Neuronal stem cell (in vitro differentiated cells): ENCODE data around the gene TPO.

Experiments
- DNase-seq: peaks from one replicate; pipeline ENCODE4 v3.0.0-alpha.2; 2013; ENCODE audit warnings: low spot score
- H2AFZ ChIP-seq: one replicate; pipeline ENCODE4 v1.6.1; 2013; ENCODE audit warnings: mild to moderate bottlenecking, low read length, inconsistent platforms
- H2AK5ac ChIP-seq: 2 replicates; pipeline ENCODE4 v1.6.1; 2013; ENCODE audit warnings: low read depth, mild to moderate bottlenecking, inconsistent platforms, low read length, moderate library complexity, mixed read lengths
- H2BK120ac ChIP-seq: 2 replicates; pipeline ENCODE4 v1.6.1; 2013; ENCODE audit warnings: low read depth, mild to moderate bottlenecking, inconsistent platforms, low read length, moderate library complexity, mixed read lengths
- H2BK12ac ChIP-seq: one replicate; pipeline ENCODE4 v1.6.1; 2013; ENCODE audit warnings: low read length, inconsistent platforms
- H2BK15ac ChIP-seq: 2 replicates; pipeline ENCODE4 v1.6.1; 2013; ENCODE audit warnings: mild to moderate bottlenecking, low read length, inconsistent platforms, mixed read lengths
- H2BK5ac ChIP-seq: one replicate; pipeline ENCODE4 v1.6.1; 2013; ENCODE audit warnings: inconsistent platforms, mild to moderate bottlenecking, low read length, moderate library complexity
- H3K14ac ChIP-seq: one replicate; pipeline ENCODE4 v1.6.1; 2013; ENCODE audit warnings: low read length, inconsistent platforms
- H3K18ac ChIP-seq: 2 replicates; pipeline ENCODE4 v1.6.1; 2013; ENCODE audit warnings: low read length, inconsistent platforms
- H3K23ac ChIP-seq: 2 replicates; pipeline ENCODE4 v1.6.1; 2013; ENCODE audit warnings: low read depth, mild to moderate bottlenecking, mixed read lengths, low read length, inconsistent platforms; ENCODE audit not compliant: poor library complexity
- H3K27ac ChIP-seq: replicated peaks from 3 replicates; pipeline ENCODE4 v1.5.1; 2013; ENCODE audit warnings: low read length, inconsistent platforms
- H3K27me3 ChIP-seq, 3 experiments: 2 replicates each; pipeline ENCODE4 v1.6.1; 2013; ENCODE audit warnings: low read length in 3 of 3, mild to moderate bottlenecking in 2 of 3, inconsistent platforms in 1 of 3, low read depth in 1 of 3, mixed read lengths in 1 of 3, moderate library complexity in 1 of 3; ENCODE audit not compliant: control insufficient read depth in 3 of 3, insufficient read depth in 3 of 3
- H3K36me3 ChIP-seq, 2 donors: replicated peaks in 1 of 2; 2 replicates each; pipeline ENCODE4 v1.6.1; 2013; ENCODE audit warnings: low read length in 2 of 2; ENCODE audit not compliant: control insufficient read depth in 2 of 2, insufficient read depth in 2 of 2
- H3K4ac ChIP-seq: 2 replicates; pipeline ENCODE4 v1.6.1; 2013; ENCODE audit warnings: inconsistent platforms, mild to moderate bottlenecking, low read length, moderate library complexity
- H3K4me1 ChIP-seq, 2 donors: 1 replicate in 1 of 2; 2 replicates in 1 of 2; pipeline ENCODE4 v1.6.1; 2013; ENCODE audit warnings: low read length in 2 of 2, low read depth in 1 of 2; ENCODE audit not compliant: control insufficient read depth in 2 of 2, insufficient read depth in 1 of 2
- H3K4me2 ChIP-seq: one replicate; pipeline ENCODE4 v1.6.1; 2013; ENCODE audit warnings: mild to moderate bottlenecking, low read length, inconsistent platforms; ENCODE audit not compliant: insufficient read depth, poor library complexity, severe bottlenecking
- H3K4me3 ChIP-seq, 2 donors: 2 replicates each; pipeline ENCODE4 v1.5.1; 2013; ENCODE audit warnings: low read length in 2 of 2, mild to moderate bottlenecking in 2 of 2, inconsistent platforms in 1 of 2, moderate library complexity in 1 of 2
- H3K79me1 ChIP-seq: one replicate; pipeline ENCODE4 v1.6.1; 2013; ENCODE audit warnings: low read depth, mild to moderate bottlenecking, inconsistent platforms, low read length, moderate library complexity
- H3K9ac ChIP-seq: one replicate; pipeline ENCODE4 v1.6.1; 2013; ENCODE audit warnings: mild to moderate bottlenecking, low read depth, low read length, inconsistent platforms; ENCODE audit not compliant: poor library complexity
- H3K9me3 ChIP-seq, 2 donors: replicated peaks in 1 of 2; 2 replicates each; pipeline versions ENCODE3 to v1.6.1; 2013; ENCODE audit warnings: low read length in 2 of 2, mild to moderate bottlenecking in 2 of 2, inconsistent platforms in 1 of 2, low read depth in 1 of 2, mixed read lengths in 1 of 2, moderate library complexity in 1 of 2; ENCODE audit not compliant: control insufficient read depth in 2 of 2, insufficient read depth in 1 of 2
- H4K8ac ChIP-seq: one replicate; pipeline ENCODE4 v1.6.1; 2013; ENCODE audit warnings: low read depth, mild to moderate bottlenecking, inconsistent platforms, low read length, moderate library complexity
- H4K91ac ChIP-seq: one replicate; pipeline ENCODE4 v1.6.1; 2013; ENCODE audit warnings: low read length, low read depth, mild to moderate bottlenecking, inconsistent platforms; ENCODE audit not compliant: poor library complexity
- WGBS, 2 donors: extraction: QIAGEN DNeasy Blood & Tissue Kit; methylation state at CpG; one replicate each; pipeline ENCODE4 v1.1.7; 2013; ENCODE audit warnings: missing lambda C conversion rate in 2 of 2, mixed read lengths in 1 of 2; ENCODE audit not compliant: insufficient read length in 2 of 2, insufficient replicate concordance in 1 of 2; ENCODE audit errors: extremely low coverage in 2 of 2; 5-methylcytosine and 5-hydroxymethylcytosine counted together

TPO gene

DNA sequence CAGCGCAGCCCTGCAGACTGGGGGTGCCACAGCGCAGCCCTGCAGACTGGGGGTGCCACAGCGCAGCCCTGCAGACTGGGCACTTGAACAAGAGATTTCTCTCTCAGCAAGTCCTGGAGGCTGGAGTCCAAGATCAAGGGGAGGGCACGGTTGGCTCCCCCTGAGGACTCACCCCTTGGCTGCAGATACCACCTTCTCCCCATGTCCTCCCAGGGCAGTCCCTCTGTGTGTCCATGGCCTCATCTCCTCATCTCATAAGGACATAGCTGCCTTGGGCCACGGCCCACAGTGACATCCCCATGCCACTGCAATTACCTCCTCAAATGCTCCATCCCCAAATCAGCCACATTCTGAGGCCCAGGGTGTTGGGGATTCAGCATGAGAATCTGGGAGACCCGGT, 98.2 kb downstream of the TPO start:
- H3K9me3 ChIP-seq, result no peaks in the 10 kb centered on the region
- no peak overlapping the region for H3K23ac ChIP-seq
- no peak overlapping the region for H3K27ac ChIP-seq
- H2BK5ac ChIP-seq, result no peak overlapping the region
- no peak overlapping the region for H2AFZ ChIP-seq
- no peak overlapping the region for H3K4me3 ChIP-seq
- H3K27me3 ChIP-seq, result no peaks in the 10 kb centered on the region
- no peak overlapping the region for H2BK120ac ChIP-seq
- H3K4me1 ChIP-seq, result peaks cover 0 to 4% of the 10 kb centered on the region in 2 donors
- H2AK5ac ChIP-seq, result peak overlapping the region; percentile 19
- no peak for DNase-seq
- H3K4ac ChIP-seq, result no peak overlapping the region
- no peaks in the 10 kb centered on the region for H3K36me3 ChIP-seq
- H4K8ac ChIP-seq, result peak overlapping the region; percentile 23
- H4K91ac ChIP-seq, result no peak overlapping the region
- H3K18ac ChIP-seq, result peak overlapping the region; percentile 48
- no peaks in the 10 kb centered on the region for H3K79me1 ChIP-seq
- no peak overlapping the region for H2BK12ac ChIP-seq
- WGBS, 2 donors, result no CpG with 5 or more reads among the region's 6 CpGs
- H3K9ac ChIP-seq, result no peak overlapping the region
- H3K4me2 ChIP-seq, result no peak overlapping the region
- H3K14ac ChIP-seq, result no peak overlapping the region
- H2BK15ac ChIP-seq, result no peak overlapping the region

DNA sequence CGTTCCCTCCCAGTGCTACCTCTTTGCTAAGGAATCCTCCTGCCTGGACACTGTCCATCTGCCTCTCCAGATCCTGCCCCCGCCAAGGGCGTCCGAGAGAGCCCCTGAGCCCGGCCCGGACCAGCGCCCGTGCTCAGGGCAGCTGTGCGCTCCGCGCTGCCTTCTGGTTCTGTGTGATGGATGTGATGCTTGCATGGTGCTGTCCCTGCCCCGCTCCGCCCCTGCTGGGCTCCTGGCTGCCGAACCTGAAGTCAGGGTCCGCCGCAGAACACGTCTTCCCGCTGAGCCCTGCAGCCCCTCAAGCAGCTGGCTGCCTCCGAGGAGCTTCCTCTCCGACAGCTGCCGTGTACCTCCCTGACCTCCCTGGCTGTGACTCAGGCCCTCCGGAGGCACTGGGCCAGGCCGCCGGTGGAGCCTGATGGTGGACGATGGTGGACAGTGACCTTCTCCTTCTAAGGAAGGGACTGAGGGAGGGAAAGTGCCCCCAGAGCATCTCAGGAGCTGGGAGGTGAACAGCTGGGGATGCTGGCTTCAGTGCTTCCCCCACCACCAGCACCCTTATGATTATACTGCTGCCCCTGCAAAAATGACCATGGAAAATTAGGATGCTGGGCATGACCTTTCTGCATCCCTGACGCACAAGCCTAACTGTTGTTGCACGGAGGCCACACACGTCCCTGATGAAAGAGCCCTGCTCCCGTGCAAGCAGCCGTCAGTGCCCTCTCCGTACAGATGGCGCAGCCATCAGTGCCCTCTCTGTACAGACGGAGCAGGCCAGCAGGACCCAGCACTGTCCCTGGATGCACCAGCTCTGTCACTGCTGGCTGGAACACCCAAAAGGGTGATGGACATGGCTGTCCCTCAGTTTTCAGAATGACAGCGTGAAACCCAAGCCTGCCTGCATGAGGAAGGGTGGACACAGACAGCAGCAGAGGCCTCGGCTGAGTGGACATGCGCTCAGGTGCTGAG, 99.3 kb downstream of the TPO start:
- no peak overlapping the region for H2BK12ac ChIP-seq
- WGBS, 2 donors, result no CpG with 5 or more reads among the region's 36 CpGs
- no peak for DNase-seq

DNA sequence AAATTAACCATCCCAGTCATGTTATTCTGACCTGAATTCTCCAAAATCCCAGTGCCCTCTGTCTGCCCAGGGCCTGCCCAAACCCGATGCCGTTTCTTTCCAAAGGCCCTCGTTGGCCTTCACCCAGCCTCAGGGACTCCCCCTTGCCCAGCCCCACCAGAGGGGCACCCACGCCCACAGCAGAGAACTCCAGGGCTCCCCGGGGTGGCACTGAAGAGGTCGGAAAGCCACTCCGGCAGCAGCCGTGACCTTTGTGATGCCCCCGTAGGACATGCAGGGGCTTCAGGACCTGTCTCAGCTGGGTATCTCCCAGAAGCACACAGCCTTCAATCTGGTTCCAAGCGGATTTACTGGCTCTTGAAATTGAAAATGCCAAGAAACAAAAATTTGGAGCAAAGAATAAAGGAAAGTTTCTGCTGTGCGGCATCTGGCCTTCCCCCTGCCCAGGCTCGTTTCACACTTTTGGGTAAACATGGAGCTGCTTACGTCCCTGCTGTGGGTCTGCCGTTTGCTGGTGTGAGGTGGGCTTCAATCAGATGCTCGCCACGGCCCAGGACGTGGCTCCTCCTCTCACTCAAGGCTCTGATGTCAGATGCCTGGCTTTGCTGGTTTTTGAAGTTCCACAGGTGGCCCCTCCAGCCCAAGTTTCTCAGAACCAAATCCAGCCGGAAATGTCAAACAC, 101.3 kb downstream of the TPO start:
- Histone ChIP-seq H3K9ac (no peak overlapping the region), H3K23ac (no peak overlapping the region), H3K18ac (peak overlapping the region; percentile 33), H3K14ac (no peak overlapping the region), H2BK12ac (no peak overlapping the region), H3K4me3 (no peak overlapping the region), H3K4me2 (no peak overlapping the region), H3K36me3 (no peaks in the 10 kb centered on the region), H3K27ac (no peak overlapping the region), H2BK15ac (no peak overlapping the region), H3K4ac (no peak overlapping the region), H2AK5ac (no peak overlapping the region), H2AFZ (no peak overlapping the region), H4K91ac (no peak overlapping the region), H4K8ac (no peak overlapping the region), H2BK120ac (no peak overlapping the region), H3K4me1 (peaks cover 0 to 2% of the 10 kb centered on the region in 2 donors), H2BK5ac (no peak overlapping the region), H3K9me3 (no peaks in the 10 kb centered on the region), H3K27me3 (no peaks in the 10 kb centered on the region), H3K79me1 (no peaks in the 10 kb centered on the region)
- no CpG with 5 or more reads among the region's 18 CpGs for WGBS, 2 donors
- DNase-seq, result no peak

More for the DNA sequence above, 99.3 kb downstream of the TPO start:
- no peaks in the 10 kb centered on the region for H3K9me3 ChIP-seq
- no peak overlapping the region for H3K9ac ChIP-seq
- no peak overlapping the region for H3K4me3 ChIP-seq
- H2BK5ac ChIP-seq, result peak overlapping the region; percentile 75
- peak overlapping the region; percentile 87 for H4K8ac ChIP-seq
- no peak overlapping the region for H3K4ac ChIP-seq
- peak overlapping the region; percentile 44 for H3K23ac ChIP-seq
- H3K36me3 ChIP-seq, result no peaks in the 10 kb centered on the region
- peak overlapping the region; percentile 57 for H3K18ac ChIP-seq
- no peak overlapping the region for H3K27ac ChIP-seq
- H4K91ac ChIP-seq, result no peak overlapping the region
- H2AFZ ChIP-seq, result no peak overlapping the region
- no peak overlapping the region for H2AK5ac ChIP-seq
- no peak overlapping the region for H3K4me2 ChIP-seq
- no peak overlapping the region for H2BK120ac ChIP-seq
- no peaks in the 10 kb centered on the region for H3K27me3 ChIP-seq
- no peak overlapping the region for H2BK15ac ChIP-seq
- peak overlapping the region; percentile 9 for H3K14ac ChIP-seq
- H3K79me1 ChIP-seq, result no peaks in the 10 kb centered on the region
- H3K4me1 ChIP-seq, result peaks cover 0 to 4% of the 10 kb centered on the region in 2 donors

DNA sequence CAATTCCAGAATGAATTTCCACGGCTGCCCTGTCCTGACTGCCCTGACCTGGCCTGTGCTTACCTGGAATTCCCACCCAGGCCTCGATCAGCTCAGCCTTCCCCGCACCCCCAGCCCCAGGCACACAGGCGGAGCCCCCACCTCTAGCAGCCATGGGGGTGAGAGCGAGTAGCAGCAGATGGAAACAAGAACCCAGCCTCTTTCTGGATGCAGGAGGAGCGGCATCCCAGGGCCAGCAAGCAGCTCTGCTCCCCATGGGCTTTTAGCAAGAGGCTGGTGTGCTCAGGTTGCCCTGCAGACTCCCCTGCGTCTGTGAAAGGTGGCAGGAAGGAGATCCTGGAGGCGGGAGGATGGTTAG, 101.8 kb downstream of the TPO start:
- H3K4me3 ChIP-seq, result no peak overlapping the region
- no peak overlapping the region for H3K14ac ChIP-seq
- no peak overlapping the region for H3K9ac ChIP-seq
- no peak overlapping the region for H4K8ac ChIP-seq
- H3K36me3 ChIP-seq, result no peaks in the 10 kb centered on the region
- no peak overlapping the region for H4K91ac ChIP-seq
- no CpG with 5 or more reads among the region's 8 CpGs for WGBS, 2 donors
- no peak overlapping the region for H3K4ac ChIP-seq
- no peak overlapping the region for H2BK12ac ChIP-seq
- H3K4me2 ChIP-seq, result no peak overlapping the region
- peak overlapping the region; percentile 22 for H3K18ac ChIP-seq
- H3K27me3 ChIP-seq, result no peaks in the 10 kb centered on the region
- no peak overlapping the region for H3K23ac ChIP-seq
- H2BK120ac ChIP-seq, result no peak overlapping the region
- no peaks in the 10 kb centered on the region for H3K79me1 ChIP-seq
- no peak overlapping the region for H2BK15ac ChIP-seq
- no peaks in the 10 kb centered on the region for H3K4me1 ChIP-seq
- H2AFZ ChIP-seq, result no peak overlapping the region
- no peaks in the 10 kb centered on the region for H3K9me3 ChIP-seq
- no peak overlapping the region for H3K27ac ChIP-seq
- no peak for DNase-seq
- H2AK5ac ChIP-seq, result no peak overlapping the region
- no peak overlapping the region for H2BK5ac ChIP-seq
